Measurements from ENCODE around the gene CBARP. TPM values are rescaled to one million over a fixed set of nuclear protein-coding genes. Genes with fewer than 3 reads are reported as not detected.

Gene CBARP
- total and polyA plus RNA-seq, 2 of the 13 experiments (the other 11 are each of a cell fraction or from before 2014, with no cell fraction given) = 1.2 to 1.4 TPM

- TF ChIP-seq, protein P1, sequence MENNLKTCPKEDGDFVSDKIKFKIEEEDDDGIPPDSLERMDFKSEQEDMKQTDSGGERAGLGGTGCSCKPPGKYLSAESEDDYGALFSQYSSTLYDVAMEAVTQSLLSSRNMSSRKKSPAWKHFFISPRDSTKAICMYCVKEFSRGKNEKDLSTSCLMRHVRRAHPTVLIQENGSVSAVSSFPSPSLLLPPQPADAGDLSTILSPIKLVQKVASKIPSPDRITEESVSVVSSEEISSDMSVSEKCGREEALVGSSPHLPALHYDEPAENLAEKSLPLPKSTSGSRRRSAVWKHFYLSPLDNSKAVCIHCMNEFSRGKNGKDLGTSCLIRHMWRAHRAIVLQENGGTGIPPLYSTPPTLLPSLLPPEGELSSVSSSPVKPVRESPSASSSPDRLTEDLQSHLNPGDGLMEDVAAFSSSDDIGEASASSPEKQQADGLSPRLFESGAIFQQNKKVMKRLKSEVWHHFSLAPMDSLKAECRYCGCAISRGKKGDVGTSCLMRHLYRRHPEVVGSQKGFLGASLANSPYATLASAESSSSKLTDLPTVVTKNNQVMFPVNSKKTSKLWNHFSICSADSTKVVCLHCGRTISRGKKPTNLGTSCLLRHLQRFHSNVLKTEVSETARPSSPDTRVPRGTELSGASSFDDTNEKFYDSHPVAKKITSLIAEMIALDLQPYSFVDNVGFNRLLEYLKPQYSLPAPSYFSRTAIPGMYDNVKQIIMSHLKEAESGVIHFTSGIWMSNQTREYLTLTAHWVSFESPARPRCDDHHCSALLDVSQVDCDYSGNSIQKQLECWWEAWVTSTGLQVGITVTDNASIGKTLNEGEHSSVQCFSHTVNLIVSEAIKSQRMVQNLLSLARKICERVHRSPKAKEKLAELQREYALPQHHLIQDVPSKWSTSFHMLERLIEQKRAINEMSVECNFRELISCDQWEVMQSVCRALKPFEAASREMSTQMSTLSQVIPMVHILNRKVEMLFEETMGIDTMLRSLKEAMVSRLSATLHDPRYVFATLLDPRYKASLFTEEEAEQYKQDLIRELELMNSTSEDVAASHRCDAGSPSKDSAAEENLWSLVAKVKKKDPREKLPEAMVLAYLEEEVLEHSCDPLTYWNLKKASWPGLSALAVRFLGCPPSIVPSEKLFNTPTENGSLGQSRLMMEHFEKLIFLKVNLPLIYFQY (CRISPR knock-in tag; IDR thresholded peaks at IDR 0.05; ENCODE audit: borderline replicate concordance) = 0 out of 2 replicates have a peak, but pooled peaks have one; percentile 53
- TF ChIP-seq ZBTB1 (CRISPR knock-in tag; IDR thresholded peaks at IDR 0.05; ENCODE audit: borderline replicate concordance) (no peak), TAF15 (IDR thresholded peaks at IDR 0.05; ENCODE audit: low read depth, low read length, poor library complexity, severe bottlenecking) (peak; percentile 48), IKZF4 (CRISPR knock-in tag; IDR thresholded peaks at IDR 0.05; ENCODE audit: borderline replicate concordance, low read depth, not compliant biosample characterization) (no peak), STAT6 (CRISPR knock-in tag; IDR thresholded peaks at IDR 0.05; ENCODE audit: borderline replicate concordance) (no peak), SNRNP70 (IDR thresholded peaks at IDR 0.05; ENCODE audit: low read depth, low read length) (no peak), MAF1 (CRISPR knock-in tag; IDR thresholded peaks at IDR 0.05; ENCODE audit: borderline replicate concordance) (peak; percentile 17), HNF1B (CRISPR knock-in tag; IDR thresholded peaks at IDR 0.05) (peak; percentile 74; the same call in 1 of the 2 replicates), NCOR1 (IDR thresholded peaks at IDR 0.05; ENCODE audit: borderline replicate concordance, low read length) (no peak), REPIN1 (CRISPR knock-in tag; IDR thresholded peaks at IDR 0.05; ENCODE audit: borderline replicate concordance, low read depth) (no peak), ZNF790 (CRISPR knock-in tag; IDR thresholded peaks at IDR 0.05; ENCODE audit: borderline replicate concordance) (no peak), PRMT3 (CRISPR knock-in tag; IDR thresholded peaks at IDR 0.05; ENCODE audit: borderline replicate concordance, low read depth) (no peak), ZNF160 (CRISPR knock-in tag; IDR thresholded peaks at IDR 0.05) (no peak), ZNF567 (CRISPR knock-in tag; IDR thresholded peaks at IDR 0.05; ENCODE audit: borderline replicate concordance) (no peak), ZNF674 (CRISPR knock-in tag; IDR thresholded peaks at IDR 0.05; ENCODE audit: low read depth) (no peak; the same call in none of the 2 replicates), ZNF232 (CRISPR knock-in tag; IDR thresholded peaks at IDR 0.05; ENCODE audit: borderline replicate concordance) (no peak)
- TF ChIP-seq, protein P2, sequence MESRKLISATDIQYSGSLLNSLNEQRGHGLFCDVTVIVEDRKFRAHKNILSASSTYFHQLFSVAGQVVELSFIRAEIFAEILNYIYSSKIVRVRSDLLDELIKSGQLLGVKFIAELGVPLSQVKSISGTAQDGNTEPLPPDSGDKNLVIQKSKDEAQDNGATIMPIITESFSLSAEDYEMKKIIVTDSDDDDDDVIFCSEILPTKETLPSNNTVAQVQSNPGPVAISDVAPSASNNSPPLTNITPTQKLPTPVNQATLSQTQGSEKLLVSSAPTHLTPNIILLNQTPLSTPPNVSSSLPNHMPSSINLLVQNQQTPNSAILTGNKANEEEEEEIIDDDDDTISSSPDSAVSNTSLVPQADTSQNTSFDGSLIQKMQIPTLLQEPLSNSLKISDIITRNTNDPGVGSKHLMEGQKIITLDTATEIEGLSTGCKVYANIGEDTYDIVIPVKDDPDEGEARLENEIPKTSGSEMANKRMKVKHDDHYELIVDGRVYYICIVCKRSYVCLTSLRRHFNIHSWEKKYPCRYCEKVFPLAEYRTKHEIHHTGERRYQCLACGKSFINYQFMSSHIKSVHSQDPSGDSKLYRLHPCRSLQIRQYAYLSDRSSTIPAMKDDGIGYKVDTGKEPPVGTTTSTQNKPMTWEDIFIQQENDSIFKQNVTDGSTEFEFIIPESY (CRISPR knock-in tag; IDR thresholded peaks at IDR 0.05) = no peak
Observed at GRCh38 chr19:1266129-1266915, 28.5 kb upstream of the CBARP start (continued).
